ENCODE measurements around the gene EDAR.

- TF ChIP-seq CTCF (optimal IDR thresholded peaks at IDR 0.05 in 1 of 3, IDR thresholded peaks at IDR 0.05 in 1 of 3, conservative IDR thresholded peaks at IDR 0.05 in 1 of 3; ENCODE audit: extremely low read depth in 1 of 3, insufficient read depth in 2 of 3, low read length in 3 of 3) = no peak
- TF ChIP-seq EZH2 (IDR thresholded peaks at IDR 0.05; ENCODE audit: low read length) = no peak
Observed at GRCh38 chr2:109030870-109031475, 42.0 kb upstream of the EDAR start.
